CD14-positive monocyte (primary cell): Measurements from ENCODE around the gene PHC2. TPM values are rescaled to one million over a fixed set of nuclear protein-coding genes. Genes with fewer than 3 reads are reported as not detected.

Source experiments
- DNase-seq, 3 donors: peaks; one replicate each; pipeline ENCODE4 v3.0.0-alpha.2; 2011 to 2022
- H2AFZ ChIP-seq: 2 replicates; pipeline ENCODE4 v1.6.0; 2012; ENCODE audit warnings: mild to moderate bottlenecking, low read depth, low read length, inconsistent platforms; ENCODE audit not compliant: insufficient read depth, poor library complexity, severe bottlenecking
- H3K27ac ChIP-seq, 2 donors: 1 replicate in 1 of 2; 2 replicates in 1 of 2; pipeline ENCODE4 v1.5.1; 2012 to 2013; ENCODE audit warnings: low read length in 2 of 2, control low read depth in 1 of 2, inconsistent platforms in 1 of 2, low read depth in 1 of 2, mild to moderate bottlenecking in 1 of 2
- H3K27me3 ChIP-seq, 2 donors: one replicate each; pipeline versions ENCODE4 v1.6.0 to v1.6.1; 2011 to 2013; ENCODE audit warnings: low read length in 2 of 2; ENCODE audit not compliant: control insufficient read depth in 2 of 2, insufficient read depth in 2 of 2
- H3K36me3 ChIP-seq, 2 donors: replicated peaks in 1 of 2; 1 replicate in 1 of 2; 2 replicates in 1 of 2; pipeline versions ENCODE4 v1.5.1 to v1.6.1; 2012 to 2013; ENCODE audit warnings: low read length in 2 of 2, control low read depth in 1 of 2, inconsistent platforms in 1 of 2, mild to moderate bottlenecking in 1 of 2; ENCODE audit not compliant: insufficient read depth in 2 of 2, control insufficient read depth in 1 of 2
- H3K4me1 ChIP-seq, 2 donors: 1 replicate in 1 of 2; 2 replicates in 1 of 2; pipeline versions ENCODE4 v1.5.1 to v1.6.1; 2012 to 2013; ENCODE audit warnings: low read length in 2 of 2, control low read depth in 1 of 2, inconsistent platforms in 1 of 2, mild to moderate bottlenecking in 1 of 2, moderate library complexity in 1 of 2; ENCODE audit not compliant: insufficient read depth in 2 of 2, control insufficient read depth in 1 of 2
- H3K4me2 ChIP-seq: replicated peaks from 2 replicates; pipeline ENCODE3; 2012; ENCODE audit warnings: low read length, moderate library complexity, mild to moderate bottlenecking; ENCODE audit not compliant: poor library complexity, severe bottlenecking; ENCODE audit errors: extremely low read depth
- H3K4me3 ChIP-seq, 3 experiments: fragments of 200-600 bp in 1 of 3; sonication (generic) in 1 of 3; replicated peaks in 1 of 3; 1 replicate in 2 of 3; 2 replicates in 1 of 3; pipeline ENCODE4 v1.5.1; 2011 to 2013; ENCODE audit warnings: low read length in 3 of 3, mild to moderate bottlenecking in 3 of 3, control low read depth in 2 of 3, low read depth in 2 of 3, inconsistent platforms in 1 of 3, moderate library complexity in 1 of 3
- H3K79me2 ChIP-seq: 2 replicates; pipeline ENCODE4 v1.6.0; 2012; ENCODE audit warnings: mild to moderate bottlenecking, control low read depth, inconsistent platforms, low read length, moderate library complexity; ENCODE audit not compliant: insufficient read depth
- H3K9ac ChIP-seq: 2 replicates; pipeline ENCODE4 v1.6.0; 2017; ENCODE audit warnings: low read length, mild to moderate bottlenecking; ENCODE audit not compliant: insufficient read depth, poor library complexity, severe bottlenecking
- H3K9me3 ChIP-seq, 2 donors: replicated peaks in 1 of 2; 1 replicate in 1 of 2; 2 replicates in 1 of 2; pipeline versions ENCODE4 v1.5.1 to v1.6.1; 2012 to 2013; ENCODE audit warnings: low read length in 2 of 2, control low read depth in 1 of 2; ENCODE audit not compliant: control insufficient read depth in 1 of 2, insufficient read depth in 1 of 2
- H4K20me1 ChIP-seq: 2 replicates; pipeline ENCODE4 v1.6.0; 2012; ENCODE audit warnings: mild to moderate bottlenecking, low read length, control low read depth, moderate library complexity; ENCODE audit not compliant: insufficient read depth
- H3K27ac Mint-ChIP-seq, 7 donors: one replicate each; pipeline ENCODE4 v1.8.0; 2020; ENCODE audit warnings: mild to moderate bottlenecking in 7 of 7, mixed read lengths in 7 of 7, moderate library complexity in 6 of 7, inconsistent platforms in 2 of 7
- H3K27me3 Mint-ChIP-seq, 3 donors: one replicate each; pipeline ENCODE4 v1.8.0; 2021 to 2022; ENCODE audit warnings: low read depth in 3 of 3, mild to moderate bottlenecking in 3 of 3, mixed read lengths in 3 of 3, moderate library complexity in 3 of 3, inconsistent platforms in 1 of 3
- H3K36me3 Mint-ChIP-seq, 2 donors: one replicate each; pipeline ENCODE4 v1.8.0; 2020; ENCODE audit warnings: mixed read lengths in 2 of 2, inconsistent platforms in 1 of 2, mild to moderate bottlenecking in 1 of 2
- H3K4me1 Mint-ChIP-seq: one replicate; pipeline ENCODE4 v1.8.0; 2020; ENCODE audit warnings: mild to moderate bottlenecking, mixed read lengths
- H3K4me3 Mint-ChIP-seq, 2 donors: one replicate each; pipeline ENCODE4 v1.8.0; 2020; ENCODE audit warnings: mild to moderate bottlenecking in 2 of 2, mixed read lengths in 2 of 2, moderate library complexity in 1 of 2
- H3K9me3 Mint-ChIP-seq, 7 donors: one replicate each; pipeline ENCODE4 v1.8.0; 2020 to 2022; ENCODE audit warnings: mixed read lengths in 7 of 7, mild to moderate bottlenecking in 6 of 7, moderate library complexity in 6 of 7, inconsistent platforms in 2 of 7
- CTCF ChIP-seq: fragments of 200-600 bp; IDR thresholded peaks from one replicate; pipeline ENCODE4 v1.8.0; 2022; ENCODE audit warnings: antibody characterized with exemption, mild to moderate bottlenecking
- WGBS: methylation state at CpG from one replicate; pipeline ENCODE4 v1.1.5; 2013; ENCODE audit warnings: missing lambda C conversion rate; ENCODE audit not compliant: insufficient coverage; 5-methylcytosine and 5-hydroxymethylcytosine counted together
- intact Hi-C, 2 donors: fragments of 100-400 bp; cut with micrococcal nuclease; formaldehyde crosslinking; loops; one replicate each; pipeline versions ENCODE4 v1.15.0 to v1.15.1; 2023
- polyA plus RNA-seq, 3 donors: library from polyadenylated mRNA; depleted of rRNA in 1 of 3; unstranded in 2 of 3; stranded (reverse) in 1 of 3; fragments of 300-500 nt in 2 of 3; fragments of >200 nt in 1 of 3; fragmentation: Illumina TruSeq in 2 of 3; gene quantifications; 1 replicate in 2 of 3; 2 replicates in 1 of 3; pipeline ENCODE4 v1.2.3, GENCODE V29; 2012 to 2021

Gene PHC2
- polyA plus RNA-seq, 3 donors: 18.9 to 85.3 (median 53.1) TPM

GRCh38 chr1:33380811-33381210 lies 50.1 kb downstream of the PHC2 start:
- H3K27me3 ChIP-seq: no peaks in the 10 kb centered on the region
- H3K4me3 Mint-ChIP-seq: no peak overlapping the region
- no peak overlapping the region for H3K4me3 ChIP-seq
- no peaks in the 10 kb centered on the region for H3K9me3 ChIP-seq
- no peak overlapping the region for H3K4me2 ChIP-seq
- intact Hi-C loops: no loop called here
- peaks cover 27 to 29% of the 10 kb centered on the region in 2 donors for H3K4me1 ChIP-seq
- no peak overlapping the region for H3K9ac ChIP-seq
- H3K27me3 Mint-ChIP-seq: peaks cover 1 to 10% (median 3%) of the 10 kb centered on the region in 3 donors
- no peaks in the 10 kb centered on the region for H3K36me3 ChIP-seq
- H3K9me3 Mint-ChIP-seq: no peaks in the 10 kb centered on the region
- H3K4me1 Mint-ChIP-seq: peaks cover 46% of the 10 kb centered on the region
- TF ChIP-seq CTCF: no peak
- H2AFZ ChIP-seq: no peak overlapping the region
- no peak overlapping the region for H3K27ac ChIP-seq
- DNase-seq: no peak
- H3K79me2 ChIP-seq: no peaks in the 10 kb centered on the region
- 0% methylated on average over 2 of the region's 2 CpGs for WGBS
- H3K27ac Mint-ChIP-seq: no peak overlapping the region
- H3K36me3 Mint-ChIP-seq: no peaks in the 10 kb centered on the region
- no peaks in the 10 kb centered on the region for H4K20me1 ChIP-seq

- Histone ChIP-seq H3K79me2 (no peaks in the 10 kb centered on the region), H3K27me3 (no peaks in the 10 kb centered on the region), H3K27ac (no peak overlapping the region), H3K36me3 (peaks cover 0 to 2% of the 10 kb centered on the region in 2 donors), H3K9me3 (no peaks in the 10 kb centered on the region), H3K4me1 (peaks cover 25 to 28% of the 10 kb centered on the region in 2 donors), H3K4me3 (no peak overlapping the region), H4K20me1 (no peaks in the 10 kb centered on the region), H2AFZ (no peak overlapping the region), H3K4me2 (no peak overlapping the region), H3K9ac (no peak overlapping the region)
- no peak for DNase-seq
- Mint-ChIP-seq H3K36me3 (peaks cover 3 to 6% of the 10 kb centered on the region in 2 donors), H3K4me1 (peaks cover 42% of the 10 kb centered on the region), H3K4me3 (peak overlapping the region in 1 of 2 donors; percentile 33), H3K27ac (peak overlapping the region in 1 of 7 donors; percentile 58), H3K9me3 (no peaks in the 10 kb centered on the region), H3K27me3 (peaks cover under 1 to 10% (median 1%) of the 10 kb centered on the region in 3 donors)
- WGBS: 85% methylated on average over 10 of the region's 10 CpGs
- TF ChIP-seq CTCF: no peak
- intact Hi-C loops: no loop called here
Observed at GRCh38 chr1:33379631-33380354, 51.1 kb downstream of the PHC2 start.
